PC-9 (cell line): Measurements from ENCODE around the gene IL4I1.

ENCODE experiments used
- EZH2 ChIP-seq: fragments of 200-600 bp; sonication (generic); IDR thresholded peaks from 2 replicates; pipeline ENCODE4 v1.8.0; 2017; ENCODE audit warnings: antibody characterized with exemption, low read depth
- TF ChIP-seq, protein P1 (sequence below): fragments of 200-600 bp; sonication (generic); conservative IDR thresholded peaks from 2 replicates; pipeline ENCODE4 v1.6.1; 2017; ENCODE audit warnings: mixed run types, antibody characterized with exemption, mild to moderate bottlenecking, moderate library complexity

- TF ChIP-seq, protein P1, sequence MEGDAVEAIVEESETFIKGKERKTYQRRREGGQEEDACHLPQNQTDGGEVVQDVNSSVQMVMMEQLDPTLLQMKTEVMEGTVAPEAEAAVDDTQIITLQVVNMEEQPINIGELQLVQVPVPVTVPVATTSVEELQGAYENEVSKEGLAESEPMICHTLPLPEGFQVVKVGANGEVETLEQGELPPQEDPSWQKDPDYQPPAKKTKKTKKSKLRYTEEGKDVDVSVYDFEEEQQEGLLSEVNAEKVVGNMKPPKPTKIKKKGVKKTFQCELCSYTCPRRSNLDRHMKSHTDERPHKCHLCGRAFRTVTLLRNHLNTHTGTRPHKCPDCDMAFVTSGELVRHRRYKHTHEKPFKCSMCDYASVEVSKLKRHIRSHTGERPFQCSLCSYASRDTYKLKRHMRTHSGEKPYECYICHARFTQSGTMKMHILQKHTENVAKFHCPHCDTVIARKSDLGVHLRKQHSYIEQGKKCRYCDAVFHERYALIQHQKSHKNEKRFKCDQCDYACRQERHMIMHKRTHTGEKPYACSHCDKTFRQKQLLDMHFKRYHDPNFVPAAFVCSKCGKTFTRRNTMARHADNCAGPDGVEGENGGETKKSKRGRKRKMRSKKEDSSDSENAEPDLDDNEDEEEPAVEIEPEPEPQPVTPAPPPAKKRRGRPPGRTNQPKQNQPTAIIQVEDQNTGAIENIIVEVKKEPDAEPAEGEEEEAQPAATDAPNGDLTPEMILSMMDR: no peak
- no peak for TF ChIP-seq EZH2
Measured at GRCh38 chr19:49932731-49933131, 36.0 kb upstream of the IL4I1 start.
